K562 (cell line): Measurements from ENCODE around the gene ADGRB2. TPM values are rescaled to one million over a fixed set of nuclear protein-coding genes. Genes with fewer than 3 reads are reported as not detected.

Source experiments
- MTA2 ChIP-seq: fragments of 450-650 bp; IDR thresholded peaks from 2 replicates; pipeline ENCODE4 v1.6.1; 2016; ENCODE audit warnings: low read depth
- SAP30 ChIP-seq: fragments of 200-600 bp; sonication (generic); IDR thresholded peaks from 2 replicates; pipeline ENCODE4 v1.6.1; 2012; ENCODE audit warnings: borderline replicate concordance, low read depth, mild to moderate bottlenecking, moderate library complexity, low read length, control low read depth, inconsistent platforms; ENCODE audit not compliant: insufficient read depth, poor library complexity, severe bottlenecking
- ZNF717 ChIP-seq: fragments of 250-450 bp; sonication (Bioruptor Pico); IDR thresholded peaks from 2 replicates; pipeline ENCODE4 v1.5.0; 2021
- ZSCAN29 ChIP-seq: fragments of 450-650 bp; IDR thresholded peaks from 2 replicates; pipeline ENCODE4 v1.6.1; 2017
- polyA plus RNA-seq, 8 experiments: library from polyadenylated mRNA; depleted of rRNA in 4 of 8; stranded (reverse) in 5 of 8; unstranded in 3 of 8; fragments of >200 nt; fragmentation: Nextera tagmentation in 2 of 8; fragmentation: Illumina TruSeq in 1 of 8; extraction: Ambion mirVana in 2 of 8; extraction: Trizol in 1 of 8; gene quantifications; 2 replicates each; pipeline versions ENCODE4 v1.2.1 to v1.2.3, GENCODE V29; 2011 to 2014; ENCODE audit warnings: inconsistent platforms in 1 of 8, missing spikeins in 1 of 8
- total RNA-seq, 7 experiments: library from RNA; depleted of rRNA in 6 of 7; stranded (reverse); fragments of >200 nt in 6 of 7; fragmentation: Illumina TruSeq in 2 of 7; extraction: Trizol in 2 of 7; gene quantifications; 2 replicates each; pipeline versions ENCODE4 v1.2.1 to v1.2.3, GENCODE V29; 2011 to 2021; ENCODE audit warnings: low replicate concordance in 1 of 7
- TF ChIP-seq, protein P1 (sequence below), 2 experiments: IDR thresholded peaks in 1 of 2; conservative IDR thresholded peaks in 1 of 2; 2 replicates each; pipeline ENCODE4 v1.6.1; 2016; ENCODE audit warnings: low read depth in 2 of 2, mild to moderate bottlenecking in 1 of 2, missing compliant biosample characterization in 1 of 2, missing genetic modification characterization in 1 of 2, moderate library complexity in 1 of 2
- TF ChIP-seq, protein P2 (sequence below): fragments of 250-450 bp; sonication (Bioruptor Pico); IDR thresholded peaks from 2 replicates; pipeline ENCODE4 v1.4.0; 2020; ENCODE audit warnings: mild to moderate bottlenecking, moderate library complexity, borderline replicate concordance

The ADGRB2 gene
- total and polyA plus RNA-seq, 9 of the 15 experiments (the other 6 are each of a cell fraction or from before 2014, with no cell fraction given), result 0.04 to 0.23 (median 0.20) TPM; not detected in 2

DNA sequence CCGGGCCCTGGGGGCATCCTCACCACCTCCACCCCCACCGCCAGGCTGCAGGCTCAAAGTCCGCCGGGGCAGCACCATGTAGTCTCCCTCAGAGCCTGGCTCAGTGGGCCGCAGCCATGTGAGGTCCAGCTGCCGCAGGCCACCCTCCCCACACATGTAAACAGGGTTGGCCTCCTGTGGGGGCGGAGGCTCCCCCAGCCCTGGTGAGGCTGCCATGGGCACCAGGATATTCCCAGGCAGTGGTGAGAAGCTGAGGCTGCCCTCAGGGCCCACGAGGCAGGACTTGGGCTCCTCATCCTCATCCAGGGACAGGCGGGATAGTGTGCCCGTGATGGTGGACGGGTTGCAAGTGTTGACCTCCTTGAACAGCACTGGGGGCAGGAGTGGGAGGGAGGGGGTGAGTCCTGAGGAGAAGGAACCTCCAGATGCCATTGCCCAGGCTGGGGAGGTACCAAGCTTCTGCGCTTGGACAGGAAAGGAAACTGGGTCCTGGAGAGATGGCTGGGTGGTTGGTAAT, 33.0 kb downstream of the ADGRB2 start (continued):
- TF ChIP-seq, protein P1, sequence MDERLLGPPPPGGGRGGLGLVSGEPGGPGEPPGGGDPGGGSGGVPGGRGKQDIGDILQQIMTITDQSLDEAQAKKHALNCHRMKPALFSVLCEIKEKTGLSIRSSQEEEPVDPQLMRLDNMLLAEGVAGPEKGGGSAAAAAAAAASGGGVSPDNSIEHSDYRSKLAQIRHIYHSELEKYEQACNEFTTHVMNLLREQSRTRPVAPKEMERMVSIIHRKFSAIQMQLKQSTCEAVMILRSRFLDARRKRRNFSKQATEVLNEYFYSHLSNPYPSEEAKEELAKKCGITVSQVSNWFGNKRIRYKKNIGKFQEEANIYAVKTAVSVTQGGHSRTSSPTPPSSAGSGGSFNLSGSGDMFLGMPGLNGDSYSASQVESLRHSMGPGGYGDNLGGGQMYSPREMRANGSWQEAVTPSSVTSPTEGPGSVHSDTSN (CRISPR knock-in tag; IDR thresholded peaks at IDR 0.05; ENCODE audit: low read depth), result no peak
- TF ChIP-seq, protein P1 (tag; conservative IDR thresholded peaks at IDR 0.05; ENCODE audit: low read depth), result no peak
- no peak for TF ChIP-seq SAP30
- TF ChIP-seq ZSCAN29, result no peak
- TF ChIP-seq MTA2, result no peak
- no peak for TF ChIP-seq ZNF717 (CRISPR knock-in tag)
- TF ChIP-seq, protein P2, sequence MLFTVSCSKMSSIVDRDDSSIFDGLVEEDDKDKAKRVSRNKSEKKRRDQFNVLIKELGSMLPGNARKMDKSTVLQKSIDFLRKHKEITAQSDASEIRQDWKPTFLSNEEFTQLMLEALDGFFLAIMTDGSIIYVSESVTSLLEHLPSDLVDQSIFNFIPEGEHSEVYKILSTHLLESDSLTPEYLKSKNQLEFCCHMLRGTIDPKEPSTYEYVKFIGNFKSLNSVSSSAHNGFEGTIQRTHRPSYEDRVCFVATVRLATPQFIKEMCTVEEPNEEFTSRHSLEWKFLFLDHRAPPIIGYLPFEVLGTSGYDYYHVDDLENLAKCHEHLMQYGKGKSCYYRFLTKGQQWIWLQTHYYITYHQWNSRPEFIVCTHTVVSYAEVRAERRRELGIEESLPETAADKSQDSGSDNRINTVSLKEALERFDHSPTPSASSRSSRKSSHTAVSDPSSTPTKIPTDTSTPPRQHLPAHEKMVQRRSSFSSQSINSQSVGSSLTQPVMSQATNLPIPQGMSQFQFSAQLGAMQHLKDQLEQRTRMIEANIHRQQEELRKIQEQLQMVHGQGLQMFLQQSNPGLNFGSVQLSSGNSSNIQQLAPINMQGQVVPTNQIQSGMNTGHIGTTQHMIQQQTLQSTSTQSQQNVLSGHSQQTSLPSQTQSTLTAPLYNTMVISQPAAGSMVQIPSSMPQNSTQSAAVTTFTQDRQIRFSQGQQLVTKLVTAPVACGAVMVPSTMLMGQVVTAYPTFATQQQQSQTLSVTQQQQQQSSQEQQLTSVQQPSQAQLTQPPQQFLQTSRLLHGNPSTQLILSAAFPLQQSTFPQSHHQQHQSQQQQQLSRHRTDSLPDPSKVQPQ (CRISPR knock-in tag), result no peak
